ENCODE measurements around the gene NSD2.
"Not testable (repeated sequence)": the region's sequence is repeated elsewhere in the genome, so short reads cannot be mapped to it uniquely, and the experiment has no call there.

Gene NSD2

GRCh38 chr4:1842339-1842895 is 28.8 kb upstream of the NSD2 start:
- no peak for DNase-seq

- peak; percentile 86 for DNase-seq
Observed at GRCh38 chr4:1842993-1843448, 28.2 kb upstream of the NSD2 start.

GRCh38 chr4:1843852-1844251 is 27.3 kb upstream of the NSD2 start:
- no peak for DNase-seq

- DNase-seq = not testable (repeated sequence)
Observed at GRCh38 chr4:1844618-1845017, 26.6 kb upstream of the NSD2 start.

- no peak for DNase-seq
Observed at GRCh38 chr4:1846580-1846979, 24.6 kb upstream of the NSD2 start.

- no peak for DNase-seq
Observed at GRCh38 chr4:1850276-1850675, 20.9 kb upstream of the NSD2 start.

GRCh38 chr4:1851160-1851559 is 20.0 kb upstream of the NSD2 start:
- no peak for DNase-seq

GRCh38 chr4:1851575-1852410 is 19.4 kb upstream of the NSD2 start:
- DNase-seq = no peak

GRCh38 chr4:1852904-1853623 is 18.1 kb upstream of the NSD2 start:
- DNase-seq = no peak

GRCh38 chr4:1854752-1855151 is 16.4 kb upstream of the NSD2 start:
- no peak for DNase-seq

GRCh38 chr4:1855333-1856070 is 15.7 kb upstream of the NSD2 start:
- DNase-seq = no peak

GRCh38 chr4:1856071-1856942 is 14.9 kb upstream of the NSD2 start, which contains the start of gene LETM1:
Gene LETM1, minus strand, starts transcription at chr4:1856156. Its CDS starts 206 bp downstream, at chr4:1855950.
- peak; percentile 93 for DNase-seq

GRCh38 chr4:1856943-1857699 is 14.1 kb upstream of the NSD2 start:
- no peak for DNase-seq

- DNase-seq = no peak
Observed at GRCh38 chr4:1857931-1858330, 13.3 kb upstream of the NSD2 start.

GRCh38 chr4:1859389-1859753 is 11.8 kb upstream of the NSD2 start:
- no peak for DNase-seq

GRCh38 chr4:1862055-1862911 is 8.9 kb upstream of the NSD2 start:
- DNase-seq = no peak

- no peak for DNase-seq
Observed at GRCh38 chr4:1862961-1863296, 8.3 kb upstream of the NSD2 start.

- no peak for DNase-seq
Observed at GRCh38 chr4:1863297-1864033, 7.7 kb upstream of the NSD2 start.
